Measurements from ENCODE around the gene PDZD2.

DNA sequence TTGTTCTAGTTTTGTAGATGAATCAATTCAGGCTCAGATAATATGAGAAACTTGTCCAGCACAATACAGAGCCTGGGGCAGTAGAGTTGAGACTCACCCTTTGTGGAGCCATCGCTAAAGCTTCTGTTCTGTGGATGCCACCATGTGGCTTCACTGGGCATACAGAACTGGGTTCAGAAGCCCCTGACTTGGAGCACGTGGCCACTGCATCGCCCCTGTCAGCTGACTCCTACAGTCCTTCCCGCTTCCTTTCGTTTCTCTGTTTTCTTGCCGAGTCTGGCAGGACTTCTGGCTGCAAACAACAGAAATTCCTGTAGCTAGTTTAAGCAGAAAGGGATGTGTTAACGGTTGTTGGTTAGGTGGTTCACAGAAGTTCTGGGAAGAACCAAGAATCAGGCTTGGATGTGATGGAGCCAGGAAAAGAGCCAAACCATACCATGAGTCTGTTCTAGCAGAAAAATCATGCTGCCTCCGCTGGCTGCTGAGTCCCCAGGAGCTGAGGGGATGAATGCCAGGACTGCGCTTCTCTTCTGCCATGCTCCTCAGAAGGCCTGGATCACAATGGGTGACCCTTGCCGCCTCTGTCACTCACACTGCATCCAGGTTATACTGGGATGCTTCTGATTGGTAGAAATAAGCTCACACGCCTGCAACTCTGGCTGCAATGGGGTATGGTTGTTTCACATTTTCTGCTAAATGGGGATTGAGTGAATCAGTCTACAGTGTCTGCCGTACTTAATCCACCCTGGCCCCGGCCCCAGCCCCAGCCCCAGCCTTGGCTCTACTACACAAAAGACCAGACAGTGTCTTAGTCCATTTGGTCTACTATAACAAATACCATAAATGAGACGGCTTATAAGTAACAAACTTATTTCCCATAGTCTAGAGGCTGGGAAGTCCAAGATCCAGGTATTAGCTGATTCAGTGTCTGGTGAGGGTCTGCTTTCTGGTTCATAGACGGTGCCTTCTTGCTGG, 272.6 kb downstream of the PDZD2 start:
- TF ChIP-seq POLR2A (IDR thresholded peaks at IDR 0.05) (no peak), POLR2AphosphoS5 (IDR thresholded peaks at IDR 0.05) (no peak)

Data from stomach (tissue), 4 donors.